Measurements from ENCODE around the gene ARL8B. TPM values are rescaled to one million over a fixed set of nuclear protein-coding genes. Genes with fewer than 3 reads are reported as not detected.

Gene ARL8B
- total RNA-seq, 1 experiment from 2014 or later: 29.0 TPM

- Histone ChIP-seq H3K9ac (ENCODE audit: extremely low read depth, insufficient read length, low read length) (no peak overlapping the region), H3K27me3 (ENCODE audit: insufficient read depth, low read length) (no peaks in the 10 kb centered on the region), H2BK5ac (ENCODE audit: insufficient read length, low read length) (no peak overlapping the region), H3K18ac (ENCODE audit: insufficient read length, low read depth, low read length) (no peak overlapping the region), H3K79me1 (ENCODE audit: insufficient read depth, low read depth, low read length, poor library complexity, severe bottlenecking) (no peaks in the 10 kb centered on the region), H3K23me2 (ENCODE audit: insufficient read length, low read depth, low read length, poor library complexity, severe bottlenecking) (no peaks in the 10 kb centered on the region), H2AFZ (ENCODE audit: low read length) (no peak overlapping the region), H4K8ac (replicated peaks; ENCODE audit: insufficient read length, low read depth, low read length) (no peak overlapping the region), H3K4me1 (ENCODE audit: insufficient read depth, low read length) (no peaks in the 10 kb centered on the region), H2BK120ac (ENCODE audit: low read depth, low read length, poor library complexity, severe bottlenecking) (no peak overlapping the region), H2BK15ac (ENCODE audit: low read depth, low read length) (no peak overlapping the region), H2BK12ac (ENCODE audit: insufficient read length, low read depth, low read length) (no peak overlapping the region), H3K79me2 (ENCODE audit: insufficient read depth, low read length) (no peaks in the 10 kb centered on the region), H3K23ac (ENCODE audit: insufficient read length, low read depth, low read length) (no peak overlapping the region), H3K9me3 (ENCODE audit: control insufficient read depth, low read depth, low read length) (no peaks in the 10 kb centered on the region), H3K27ac (ENCODE audit: insufficient read length, low read depth, low read length) (no peak overlapping the region), H4K5ac (ENCODE audit: insufficient read length, low read depth, low read length) (no peak overlapping the region), H3K14ac (ENCODE audit: insufficient read depth, low read length) (no peak overlapping the region), H2BK20ac (ENCODE audit: low read depth, low read length, poor library complexity, severe bottlenecking) (no peak overlapping the region), H3K56ac (ENCODE audit: insufficient read length, low read depth, low read length) (no peak overlapping the region), H2AK5ac (ENCODE audit: insufficient read length, low read length) (no peak overlapping the region), H4K91ac (ENCODE audit: insufficient read length, low read depth, low read length) (no peak overlapping the region), H4K20me1 (ENCODE audit: control insufficient read depth, insufficient read depth, insufficient read length) (no peaks in the 10 kb centered on the region), H3K4ac (ENCODE audit: low read depth, low read length) (no peak overlapping the region), H3K4me2 (ENCODE audit: insufficient read depth, insufficient read length, low read length) (no peak overlapping the region), H3T11ph (ENCODE audit: low read length) (no peak overlapping the region)
- no peak for DNase-seq
- Mint-ChIP-seq H3K27me3 (ENCODE audit: low read depth) (no peaks in the 10 kb centered on the region), H3K4me3 (no peak overlapping the region), H3K9me3 (peaks cover 0 to 5% of the 10 kb centered on the region in 2 experiments; a peak in 1 of 5 replicates), H3K36me3 (ENCODE audit: insufficient read depth in 1 of 3, low read depth in 3 of 3) (no peaks in the 10 kb centered on the region), H3K4me1 (no peaks in the 10 kb centered on the region; a peak in 1 of 4 replicates), H3K27ac (no peak overlapping the region)
- WGBS (ENCODE audit: extremely low coverage, insufficient read length, low lambda C conversion rate): no CpG with 5 or more reads among the region's 3 CpGs
- no peak for TF ChIP-seq CTCF (conservative IDR thresholded peaks at IDR 0.05)
Observed at GRCh38 chr3:5116538-5116937, 5.6 kb upstream of the ARL8B start.
